ENCODE results near the gene TMEM80. TPM values are rescaled to one million over a fixed set of nuclear protein-coding genes. Genes with fewer than 3 reads are reported as not detected.

The TMEM80 gene
- total RNA-seq, 4 donors from 2014 or later = 3.2 to 22.3 (median 14.3) TPM

DNA sequence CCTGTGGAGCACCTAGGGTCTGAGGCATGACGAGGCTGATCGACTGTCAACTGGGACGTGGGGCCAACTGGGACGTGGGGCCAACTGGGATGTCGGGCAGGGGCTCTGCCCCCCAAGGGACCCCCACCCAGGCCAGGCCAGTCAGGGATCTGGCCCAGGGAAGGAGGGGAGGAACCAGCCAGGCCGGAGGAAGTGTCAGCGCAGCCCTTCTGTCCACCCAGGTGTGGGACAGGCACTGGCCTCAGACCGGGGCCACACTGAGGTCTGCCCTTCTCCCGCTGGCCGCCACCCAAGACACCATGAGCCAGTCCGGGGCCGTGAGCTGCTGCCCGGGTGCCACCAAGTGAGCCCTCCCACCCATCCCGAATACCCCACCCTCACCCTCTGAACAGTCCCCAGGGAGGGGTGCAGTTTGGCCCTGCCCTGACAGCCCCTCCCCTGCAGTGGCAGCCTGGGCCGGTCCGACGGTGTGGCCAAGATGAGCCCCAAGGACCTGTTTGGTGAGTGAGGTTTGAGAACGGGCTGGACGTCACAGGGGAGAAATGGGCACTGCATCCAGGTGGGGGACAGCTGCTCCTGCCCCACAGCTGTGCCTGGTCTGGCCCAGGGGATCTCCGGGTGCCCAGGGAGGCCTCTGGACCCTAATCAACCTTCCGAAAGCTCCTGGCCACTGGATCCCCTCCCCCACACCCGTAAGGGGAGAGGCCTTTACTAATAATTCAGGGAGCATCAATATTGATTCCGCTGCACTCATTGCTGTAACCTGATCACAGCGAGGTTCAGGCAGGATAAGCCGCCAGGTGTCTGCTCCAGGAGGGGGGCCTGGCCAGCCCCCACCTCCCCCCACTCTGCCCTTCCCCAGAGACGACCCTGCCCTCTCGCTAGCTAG is 13.7 kb downstream of the TMEM80 start:
- Histone ChIP-seq H3K4me1 (peaks cover 0 to 19% of the 10 kb centered on the region in 2 donors), H3K4me3 (no peak overlapping the region), H3K27me3 (peaks cover 33 to 41% (median 33%) of the 10 kb centered on the region in 3 donors), H3K9me3 (no peaks in the 10 kb centered on the region), H3K36me3 (no peaks in the 10 kb centered on the region), H3K27ac (no peak overlapping the region)
- no peak for TF ChIP-seq POLR2A (IDR thresholded peaks at IDR 0.05)
- TF ChIP-seq, protein P1, sequence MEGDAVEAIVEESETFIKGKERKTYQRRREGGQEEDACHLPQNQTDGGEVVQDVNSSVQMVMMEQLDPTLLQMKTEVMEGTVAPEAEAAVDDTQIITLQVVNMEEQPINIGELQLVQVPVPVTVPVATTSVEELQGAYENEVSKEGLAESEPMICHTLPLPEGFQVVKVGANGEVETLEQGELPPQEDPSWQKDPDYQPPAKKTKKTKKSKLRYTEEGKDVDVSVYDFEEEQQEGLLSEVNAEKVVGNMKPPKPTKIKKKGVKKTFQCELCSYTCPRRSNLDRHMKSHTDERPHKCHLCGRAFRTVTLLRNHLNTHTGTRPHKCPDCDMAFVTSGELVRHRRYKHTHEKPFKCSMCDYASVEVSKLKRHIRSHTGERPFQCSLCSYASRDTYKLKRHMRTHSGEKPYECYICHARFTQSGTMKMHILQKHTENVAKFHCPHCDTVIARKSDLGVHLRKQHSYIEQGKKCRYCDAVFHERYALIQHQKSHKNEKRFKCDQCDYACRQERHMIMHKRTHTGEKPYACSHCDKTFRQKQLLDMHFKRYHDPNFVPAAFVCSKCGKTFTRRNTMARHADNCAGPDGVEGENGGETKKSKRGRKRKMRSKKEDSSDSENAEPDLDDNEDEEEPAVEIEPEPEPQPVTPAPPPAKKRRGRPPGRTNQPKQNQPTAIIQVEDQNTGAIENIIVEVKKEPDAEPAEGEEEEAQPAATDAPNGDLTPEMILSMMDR (IDR thresholded peaks at IDR 0.05 in 4 of 5, conservative IDR thresholded peaks at IDR 0.05 in 1 of 5) = no peak
- intact Hi-C loops (cut with DNase I; ENCODE audit: low total_unique reads) = no loop called here
- in situ Hi-C loops (cut with MboI; ENCODE audit: low sequenced_read_pairs in 4 of 4) = loop anchor here in 3 of 4 donors (25.0 kb wide), 1 partner anchor 147 kb away; the partner anchor contains the start of genes LMNTD2 (in 3 of the 3) and RASSF7 (in 3 of the 3)
- no peak for ATAC-seq
- peak in 1 of 2 donors; percentile 8 for DNase-seq

DNA sequence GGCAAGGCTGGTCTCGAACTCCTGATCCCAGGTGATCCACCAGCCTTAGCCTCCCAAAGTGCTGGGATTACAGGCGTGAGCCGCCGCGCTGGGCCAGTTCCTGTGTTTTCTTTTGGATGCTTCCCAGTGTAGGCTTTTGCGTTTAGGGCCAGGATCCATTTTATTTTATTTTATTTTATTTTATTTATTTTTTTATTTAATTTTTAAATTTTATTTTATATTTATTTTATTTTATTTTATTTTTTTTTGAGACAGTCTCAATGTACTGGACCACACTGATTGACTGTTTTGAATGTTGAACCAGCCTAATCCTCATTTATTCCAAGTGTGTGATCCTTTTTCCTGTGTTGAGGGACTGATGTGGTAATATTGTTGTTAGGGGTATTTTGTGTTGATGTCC is 18.8 kb downstream of the TMEM80 start:
- in situ Hi-C loops (cut with MboI; ENCODE audit: low sequenced_read_pairs in 4 of 4) = loop anchor here in 3 of 4 donors (25.0 kb wide), 1 partner anchor 152 kb away; the partner anchor contains the start of genes LMNTD2 (in 3 of the 3) and RASSF7 (in 3 of the 3)
- Histone ChIP-seq H3K9me3 (no peaks in the 10 kb centered on the region), H3K4me3 (no peak overlapping the region), H3K4me1 (no peaks in the 10 kb centered on the region), H3K36me3 (no peaks in the 10 kb centered on the region), H3K27ac (no peak overlapping the region), H3K27me3 (peaks cover 13 to 18% (median 15%) of the 10 kb centered on the region in 3 donors)
- no peak for ATAC-seq
- TF ChIP-seq, protein P1 (IDR thresholded peaks at IDR 0.05 in 4 of 5, conservative IDR thresholded peaks at IDR 0.05 in 1 of 5) = no peak
- intact Hi-C loops (cut with DNase I; ENCODE audit: low total_unique reads) = no loop called here
- DNase-seq = no peak

DNA sequence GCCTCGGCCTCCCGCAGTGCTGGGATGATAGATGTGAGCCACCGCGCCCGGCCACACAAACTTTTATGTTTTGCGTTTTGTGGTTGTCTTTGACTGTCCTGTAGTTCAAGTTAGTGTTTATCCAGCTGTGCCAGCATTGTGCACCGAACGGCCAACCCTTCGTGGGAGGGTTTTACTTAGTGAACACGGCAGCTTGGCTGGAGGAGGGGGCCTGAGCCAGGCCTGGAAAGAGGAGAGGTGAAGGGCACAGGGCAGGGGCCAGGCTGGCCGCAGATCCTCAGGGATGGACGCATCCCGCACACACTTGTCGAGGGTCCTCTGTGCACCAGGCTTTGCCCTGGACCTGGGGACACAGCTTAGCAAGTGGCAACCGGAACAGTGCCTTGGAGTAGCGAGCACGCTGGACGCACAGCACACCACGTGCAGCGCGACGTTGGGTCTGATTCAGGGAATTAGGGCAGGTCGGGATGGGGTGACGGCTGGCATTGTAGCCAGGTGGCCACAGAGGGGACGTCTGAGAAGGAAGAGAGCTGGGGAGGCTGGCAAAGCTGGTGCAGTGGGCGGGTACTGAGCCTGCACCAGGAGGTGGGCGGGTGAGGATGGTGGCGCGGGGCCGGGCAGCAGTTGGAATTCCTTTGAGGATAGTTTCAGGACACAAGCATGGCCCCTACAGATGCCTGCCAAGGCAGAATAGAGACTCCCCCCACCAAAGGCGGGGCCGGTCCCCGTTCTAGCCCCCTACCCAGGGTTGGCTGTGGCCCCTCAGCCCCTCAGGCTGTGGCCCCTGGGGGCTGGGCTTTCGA is 23.8 kb downstream of the TMEM80 start:
- no peak for ATAC-seq
- Histone ChIP-seq H3K9me3 (no peaks in the 10 kb centered on the region), H3K27me3 (peaks cover 37 to 52% (median 50%) of the 10 kb centered on the region in 3 donors), H3K36me3 (no peaks in the 10 kb centered on the region), H3K4me1 (peaks cover 4 to 12% of the 10 kb centered on the region in 2 donors), H3K4me3 (no peak overlapping the region), H3K27ac (no peak overlapping the region)
- DNase-seq = no peak
- intact Hi-C loops (cut with DNase I; ENCODE audit: low total_unique reads) = no loop called here
- in situ Hi-C loops (cut with MboI; ENCODE audit: low sequenced_read_pairs in 4 of 4) = loop anchor here in 3 of 4 donors (25.0 kb wide), 1 partner anchor 157 kb away; the partner anchor contains the start of genes LMNTD2 (in 3 of the 3) and RASSF7 (in 3 of the 3)
- TF ChIP-seq, protein P1 (IDR thresholded peaks at IDR 0.05 in 4 of 5, conservative IDR thresholded peaks at IDR 0.05 in 1 of 5) = no peak
- TF ChIP-seq POLR2A (IDR thresholded peaks at IDR 0.05) = no peak

DNA sequence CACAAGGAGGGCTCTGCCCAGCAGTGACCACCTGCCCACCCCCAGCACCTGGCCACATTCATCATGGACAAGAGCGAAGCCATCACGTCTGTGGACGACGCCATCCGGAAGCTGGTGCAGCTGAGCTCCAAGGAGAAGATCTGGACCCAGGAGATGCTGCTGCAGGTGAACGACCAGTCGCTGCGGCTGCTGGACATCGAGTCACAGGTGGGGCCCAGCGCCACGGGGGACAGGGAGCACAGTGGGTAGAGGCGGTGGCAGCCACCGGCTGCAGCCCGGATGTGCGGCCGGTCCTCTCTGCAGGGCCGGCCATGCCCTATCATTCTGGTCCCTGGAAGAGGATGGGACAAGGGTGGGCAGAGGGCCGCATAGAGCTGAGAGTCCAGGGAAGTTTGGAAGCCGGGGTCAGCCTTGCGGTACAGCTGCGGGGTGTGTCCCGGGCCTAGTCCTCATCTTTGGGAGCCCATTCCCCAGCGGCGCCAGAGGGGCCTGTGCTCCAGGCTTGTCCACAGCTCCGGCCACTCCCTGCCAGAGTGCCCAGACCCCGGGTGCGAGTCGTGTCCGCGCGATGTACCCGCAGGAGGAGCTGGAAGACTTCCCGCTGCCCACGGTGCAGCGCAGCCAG is 24.5 kb downstream of the TMEM80 start:
- ATAC-seq (no peak), DNase-seq (no peak)
- Histone ChIP-seq H3K4me3 (peak overlapping the region in 2 of 4 donors; percentile 14 to 51), H3K27ac (no peak overlapping the region), H3K4me1 (peaks cover 4 to 12% of the 10 kb centered on the region in 2 donors), H3K36me3 (no peaks in the 10 kb centered on the region), H3K27me3 (peaks cover 42 to 59% (median 57%) of the 10 kb centered on the region in 3 donors), H3K9me3 (no peaks in the 10 kb centered on the region)
- TF ChIP-seq, protein P1 (IDR thresholded peaks at IDR 0.05 in 4 of 5, conservative IDR thresholded peaks at IDR 0.05 in 1 of 5) = no peak
- no peak for TF ChIP-seq POLR2A (IDR thresholded peaks at IDR 0.05)
- in situ Hi-C loops (cut with MboI; ENCODE audit: low sequenced_read_pairs in 4 of 4) (loop anchor here in 3 of 4 donors (25.0 kb wide), 1 partner anchor 158 kb away; the partner anchor contains the start of genes LMNTD2 (in 3 of the 3) and RASSF7 (in 3 of the 3)), intact Hi-C loops (cut with DNase I; ENCODE audit: low total_unique reads) (no loop called here)
